ENCODE measurements around the gene GSX1. TPM values are rescaled to one million over a fixed set of nuclear protein-coding genes. Genes with fewer than 3 reads are reported as not detected.

The GSX1 gene
- total RNA-seq, 1 experiment from 2014 or later, result not detected

GRCh38 chr13:27833206-27833605 lies 40.9 kb downstream of the GSX1 start:
- no peak for DNase-seq (ENCODE audit: low read depth)

DNA sequence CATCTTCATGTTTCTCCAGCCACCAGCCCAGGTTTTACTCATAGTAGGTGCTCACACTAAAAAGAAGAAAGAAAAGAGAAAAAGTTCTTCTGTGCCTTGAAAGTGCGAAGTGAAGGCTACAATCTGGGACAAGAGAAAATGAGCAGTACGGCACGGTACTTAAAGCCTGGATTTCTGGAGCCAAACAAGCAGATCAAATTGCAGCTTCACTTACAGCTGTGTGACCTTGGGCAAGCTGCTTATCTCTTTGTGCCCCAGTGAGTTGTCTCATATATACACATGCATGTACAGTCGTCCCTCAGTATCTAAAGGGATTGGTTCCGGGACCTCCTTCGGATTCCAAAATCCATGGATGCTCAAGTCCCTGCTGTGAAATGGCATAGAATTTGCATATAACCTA lies 41.8 kb downstream of the GSX1 start:
- DNase-seq (ENCODE audit: low read depth), result no peak

GRCh38 chr13:27835799-27836198 lies 43.5 kb downstream of the GSX1 start:
- no peak for DNase-seq (ENCODE audit: low read depth)

DNA sequence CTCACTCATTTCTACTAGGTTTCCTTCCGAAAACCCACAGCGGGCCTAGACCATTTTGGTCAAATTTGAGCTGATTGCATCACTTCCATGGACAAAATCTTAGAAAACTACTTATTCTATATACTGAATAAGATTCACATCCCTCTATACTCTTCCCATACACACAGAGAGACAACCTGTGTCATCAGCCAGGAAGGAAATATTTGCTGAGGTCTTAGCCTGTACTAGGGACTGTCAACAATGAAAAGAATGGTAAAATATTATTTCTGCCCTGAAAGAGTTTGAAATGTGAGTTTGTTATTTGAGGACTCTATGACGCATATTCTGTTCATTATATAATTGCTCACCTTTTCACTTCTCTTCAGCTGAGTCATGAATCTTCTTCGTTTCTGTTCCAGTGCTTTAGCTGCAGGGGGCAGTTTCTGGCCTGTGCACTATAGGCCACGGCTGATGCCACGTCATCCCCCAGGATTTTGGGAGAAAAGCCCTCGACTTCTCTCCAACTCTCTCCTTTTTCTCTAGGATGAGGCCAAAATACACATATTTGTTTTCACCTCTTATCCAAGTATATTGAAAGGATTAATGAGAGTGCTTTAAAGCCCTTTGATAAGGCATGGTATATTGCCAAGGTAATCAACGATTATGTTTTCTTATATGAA lies 47.7 kb downstream of the GSX1 start:
- DNase-seq (ENCODE audit: low read depth), result peak; percentile 60

GRCh38 chr13:27842571-27842970 lies 50.3 kb downstream of the GSX1 start:
- DNase-seq (ENCODE audit: low read depth), result peak; percentile 32

Other genes with a start within 250 kb of the GSX1 start
- 6.0 and 9.3 TPM in 2 replicates for gene LNX2, start 172.0 kb upstream of the GSX1 start, total RNA-seq (2014; rRNA removed; shearing (Covaris generic))
- gene POLR1D, start 170.6 kb upstream of the GSX1 start, total RNA-seq (2014; rRNA removed; shearing (Covaris generic)), result 71.0 and 78.4 TPM in 2 replicates
- gene PDX1, start 127.5 kb downstream of the GSX1 start, total RNA-seq (2014; rRNA removed; shearing (Covaris generic)), result not detected in 2 replicates
- not detected in 2 replicates for gene CDX2, start 176.8 kb downstream of the GSX1 start, total RNA-seq (2014; rRNA removed; shearing (Covaris generic))
- not detected in 2 replicates for gene URAD, start 196.2 kb downstream of the GSX1 start, total RNA-seq (2014; rRNA removed; shearing (Covaris generic))

Measured in M059J (cell line).